GM19468 (cell line): Measurements from ENCODE around the gene RAB39B.
"Not testable (repeated sequence)": the region's sequence is repeated elsewhere in the genome, so short reads cannot be mapped to it uniquely, and the experiment has no call there.

Source experiments
- ATAC-seq: cut with Tn5 transposase; IDR thresholded peaks from one replicate; pipeline ENCODE4 v1.9.1; 2021; ENCODE audit warnings: mild to moderate bottlenecking, moderate library complexity, moderate number of reproducible peaks; ENCODE audit not compliant: unreplicated experiment; ENCODE audit errors: extremely low read depth

Gene RAB39B

GRCh38 chrX:155263854-155264628 is at the start of gene RAB39B:
Gene RAB39B (minus strand): TSS chrX:155264491. CDS start chrX:155264288, 203 bp downstream.
- ATAC-seq = peak; percentile 83

GRCh38 chrX:155313766-155314165 is 49.5 kb upstream of the RAB39B start:
- no peak for ATAC-seq

- ATAC-seq = no peak
These were observed 29.5 kb upstream of the RAB39B start for GRCh38 chrX:155293771-155294170.

- ATAC-seq = no peak
These were observed 15.6 kb upstream of the RAB39B start for GRCh38 chrX:155279873-155280272.

- ATAC-seq = no peak
These were observed 6.7 kb upstream of the RAB39B start for GRCh38 chrX:155270969-155271368.

GRCh38 chrX:155267995-155268394 is 3.7 kb upstream of the RAB39B start:
- not testable (repeated sequence) for ATAC-seq

GRCh38 chrX:155266439-155266838 is 2.1 kb upstream of the RAB39B start:
- no peak for ATAC-seq

- ATAC-seq = no peak
These were observed 1.1 kb downstream of the RAB39B start for GRCh38 chrX:155262970-155263754.

GRCh38 chrX:155259752-155260151 is 4.5 kb downstream of the RAB39B start:
- no peak for ATAC-seq

- ATAC-seq = no peak
These were observed 12.9 kb downstream of the RAB39B start for GRCh38 chrX:155251391-155251790.

- ATAC-seq = no peak
These were observed 16.8 kb downstream of the RAB39B start for GRCh38 chrX:155247497-155247896.

GRCh38 chrX:155246748-155247147 is 17.5 kb downstream of the RAB39B start:
- ATAC-seq = no peak

GRCh38 chrX:155242300-155242699 is 22.0 kb downstream of the RAB39B start:
- ATAC-seq = no peak

- no peak for ATAC-seq
These were observed 26.6 kb downstream of the RAB39B start for GRCh38 chrX:155237719-155238118.

GRCh38 chrX:155235891-155236290 is 28.4 kb downstream of the RAB39B start:
- no peak for ATAC-seq

- peak; percentile 59 for ATAC-seq
These were observed 33.1 kb downstream of the RAB39B start for GRCh38 chrX:155231163-155231562.

GRCh38 chrX:155225774-155226173 is 38.5 kb downstream of the RAB39B start:
- ATAC-seq = no peak

GRCh38 chrX:155223746-155224145 is 40.5 kb downstream of the RAB39B start:
- ATAC-seq = not testable (repeated sequence)

- no peak for ATAC-seq
These were observed 42.9 kb downstream of the RAB39B start for GRCh38 chrX:155221351-155221750.

GRCh38 chrX:155218777-155219176 is 45.5 kb downstream of the RAB39B start:
- ATAC-seq = no peak

GRCh38 chrX:155216940-155217440 is 47.3 kb downstream of the RAB39B start:
- ATAC-seq = no peak
